Activated CD4-positive, alpha-beta T cell treated with anti-CD3 and anti-CD28 coated beads, Interleukin-2, amount 50 U/mL, for 48 hours (primary cell): ENCODE measurements around the gene SUMO3.
"Not testable (repeated sequence)": the region's sequence is repeated elsewhere in the genome, so short reads cannot be mapped to it uniquely, and the experiment has no call there.

Source experiments
- DNase-seq, 2 experiments: peaks; one replicate each; pipeline ENCODE4 v3.0.0-alpha.2; 2020

SUMO3 gene

GRCh38 chr21:44846485-44847260, 28.8 kb upstream of the SUMO3 start:
- DNase-seq = peak; percentile 47 to 66

- DNase-seq = no peak
These were observed 28.3 kb upstream of the SUMO3 start for GRCh38 chr21:44846224-44846484.

- DNase-seq = peak; percentile 77 to 83
These were observed 27.8 kb upstream of the SUMO3 start for GRCh38 chr21:44845418-44846223.

DNA sequence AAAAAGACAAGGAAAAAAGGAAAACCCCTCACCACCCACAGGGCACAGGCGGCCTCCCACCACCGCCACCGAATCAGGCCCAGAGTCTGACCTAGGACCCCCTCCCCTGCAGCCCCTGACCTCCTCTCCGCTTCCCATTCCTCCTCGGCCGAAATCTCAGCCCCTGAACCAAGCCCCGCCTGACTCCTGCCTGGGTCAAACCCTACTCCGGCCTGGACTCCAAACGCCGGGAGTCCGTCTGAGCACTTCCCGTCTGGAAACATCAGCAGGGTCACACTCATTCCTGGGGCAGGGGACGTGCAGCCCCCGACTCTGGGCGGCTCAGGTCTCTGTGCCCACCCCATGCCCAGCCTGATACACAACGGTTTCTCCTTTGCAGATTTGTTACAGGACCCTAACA, 26.4 kb upstream of the SUMO3 start:
- no peak for DNase-seq

DNA sequence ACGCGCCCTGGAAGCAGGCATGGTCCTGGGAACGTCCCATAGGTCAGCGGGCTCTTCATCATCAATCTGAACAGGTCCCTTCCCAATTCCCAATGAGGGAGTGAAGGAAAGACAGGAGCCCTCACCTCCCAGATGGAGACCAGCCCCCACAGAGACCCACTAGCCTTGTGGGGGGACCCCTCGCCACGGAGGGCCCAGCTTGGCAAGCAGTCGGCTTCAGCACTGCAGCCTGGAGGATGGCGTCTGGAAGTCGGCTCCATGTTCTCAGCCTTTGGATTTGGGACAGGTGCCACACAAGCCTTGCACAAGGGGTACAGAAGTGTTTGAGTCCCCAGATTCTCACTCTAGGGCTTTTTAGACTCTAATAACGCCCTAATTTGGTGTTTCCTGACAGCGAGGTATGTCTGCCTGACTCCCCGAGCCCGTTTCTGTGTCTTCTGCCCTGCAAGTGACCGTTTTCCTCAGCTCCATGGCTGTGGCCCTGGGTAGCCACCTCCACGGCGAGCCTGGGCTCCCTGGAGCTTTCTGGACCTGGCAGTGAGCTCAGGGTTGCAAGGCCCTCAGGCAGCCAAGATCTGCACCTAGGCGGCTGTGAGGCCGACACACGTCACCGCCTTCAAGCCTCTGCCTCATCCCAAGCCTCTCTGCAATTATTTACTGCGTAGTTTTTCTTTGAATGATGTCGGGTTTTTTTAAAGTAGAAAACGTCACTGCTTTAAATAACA, 25.0 kb upstream of the SUMO3 start:
- DNase-seq = no peak

- no peak for DNase-seq
These were observed 24.2 kb upstream of the SUMO3 start for GRCh38 chr21:44842087-44842486.

GRCh38 chr21:44840771-44841170, 22.9 kb upstream of the SUMO3 start:
- no peak for DNase-seq

DNA sequence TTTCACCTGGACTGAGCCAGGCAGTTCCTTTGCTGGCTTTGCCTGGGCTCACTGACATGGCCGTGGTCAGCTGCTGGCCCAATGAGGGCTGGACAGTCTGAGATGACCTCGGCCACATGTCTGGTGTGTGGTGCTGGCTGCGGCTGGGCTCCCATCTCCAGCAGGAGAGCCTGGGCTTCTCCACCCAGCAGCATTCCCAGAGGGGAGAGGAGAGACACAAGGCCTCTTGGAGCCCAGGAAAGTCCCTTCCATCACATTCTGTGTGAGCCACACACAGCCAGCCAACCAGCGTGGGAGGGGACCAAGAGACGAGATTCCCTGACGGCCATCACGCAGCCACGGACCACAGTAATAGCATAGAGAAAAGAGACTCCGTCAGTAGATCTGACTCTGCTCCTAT, 21.1 kb upstream of the SUMO3 start:
- DNase-seq = no peak

DNA sequence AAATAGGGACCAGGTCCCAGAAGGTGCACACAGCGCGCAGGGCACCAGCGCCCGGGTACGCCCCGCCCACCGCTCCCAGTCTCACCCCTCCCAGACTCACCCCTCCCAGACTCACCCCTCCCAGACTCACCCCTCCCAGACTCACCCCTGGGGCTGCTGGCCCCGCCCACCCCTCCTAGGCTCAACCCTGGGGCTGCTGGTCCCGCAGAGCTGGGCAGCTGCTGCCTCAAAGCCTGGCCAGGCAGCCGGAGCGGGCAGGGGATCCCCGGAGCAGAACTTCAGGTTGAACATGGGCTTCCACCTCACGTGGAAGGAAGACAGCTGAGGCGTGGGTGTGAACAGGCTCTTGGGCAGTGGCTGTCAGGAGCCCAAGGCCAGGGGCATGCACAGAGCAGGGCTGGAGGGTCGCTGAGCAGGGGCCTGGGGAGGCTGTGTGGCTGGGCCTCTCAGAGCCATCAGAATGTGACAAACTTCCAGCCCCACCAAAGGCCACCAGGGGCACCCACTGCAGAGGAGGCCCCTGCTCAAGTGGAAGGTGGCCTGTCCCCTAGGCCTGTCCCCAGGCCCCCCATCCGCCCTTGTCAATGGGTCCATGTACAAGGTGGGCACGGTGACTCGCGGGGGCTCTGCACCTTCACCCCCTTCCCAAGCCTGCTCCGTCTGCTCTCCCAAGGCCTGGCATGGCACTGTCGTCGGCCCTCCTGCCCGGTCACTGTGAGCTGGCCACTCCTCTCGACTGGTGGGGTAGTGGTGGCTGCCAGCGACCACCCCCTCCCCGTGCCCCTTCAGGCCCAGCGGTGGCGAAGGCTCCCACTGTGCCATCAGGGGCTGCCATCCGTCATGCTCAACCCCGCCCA, 20.4 kb upstream of the SUMO3 start:
- no peak for DNase-seq

GRCh38 chr21:44837537-44837936, 19.7 kb upstream of the SUMO3 start:
- no peak for DNase-seq

DNA sequence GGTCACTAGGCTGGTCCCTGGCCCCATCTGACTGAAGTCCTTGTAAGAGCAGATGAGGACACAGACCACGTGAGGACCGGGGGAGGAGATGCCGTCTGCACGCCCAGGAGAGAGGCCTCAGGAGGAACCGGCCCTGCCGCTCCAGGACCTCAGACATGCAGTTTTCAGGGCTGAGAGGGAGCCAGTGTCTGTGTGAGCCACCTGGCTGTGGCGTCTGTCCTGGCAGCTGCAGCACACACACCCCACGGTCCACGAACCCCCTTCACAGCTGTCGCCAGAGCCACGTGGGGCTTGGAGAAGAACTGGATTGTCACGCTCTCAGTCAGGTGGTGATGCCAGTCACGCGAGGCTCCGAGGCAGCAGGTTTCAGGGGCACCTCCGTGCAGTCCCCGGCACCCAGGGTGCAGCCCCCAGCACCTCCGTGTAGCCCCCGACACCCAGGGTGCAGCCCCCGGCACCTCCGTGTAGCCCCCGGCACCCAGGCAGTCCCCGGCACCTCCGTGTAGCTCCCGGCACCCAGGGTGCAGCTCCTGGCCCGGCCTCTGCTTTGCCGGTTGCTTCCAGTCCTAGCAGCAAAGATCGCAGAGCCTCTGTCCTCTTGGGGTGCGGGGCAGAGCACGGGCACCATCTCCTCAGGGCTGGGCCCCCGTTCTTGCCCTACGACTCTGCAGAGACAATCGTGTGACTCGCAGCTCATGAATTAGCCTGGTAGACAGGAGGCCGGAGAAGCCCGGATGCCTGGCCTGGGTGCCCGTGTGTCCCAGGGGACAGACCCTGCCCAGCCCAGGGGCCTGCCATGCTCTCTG, 19.0 kb upstream of the SUMO3 start:
- DNase-seq = no peak

DNA sequence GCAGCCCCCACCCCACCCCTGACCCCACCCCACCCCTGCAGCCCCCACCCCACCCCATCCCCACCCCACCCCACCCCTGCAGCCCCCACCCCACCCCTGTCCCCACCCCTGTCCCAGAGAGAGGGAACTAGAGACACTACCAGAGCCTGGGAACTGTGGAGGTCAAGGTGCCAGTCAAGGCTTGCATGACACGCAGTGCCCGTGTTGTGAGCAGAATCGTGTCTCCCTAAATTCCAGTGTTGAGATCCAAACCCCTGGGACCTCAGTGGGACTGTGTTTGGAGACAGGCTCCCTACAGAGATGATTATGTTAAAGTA, 18.4 kb upstream of the SUMO3 start:
- no peak for DNase-seq

GRCh38 chr21:44835647-44835973, 17.7 kb upstream of the SUMO3 start:
- DNase-seq = no peak

GRCh38 chr21:44834951-44835646, 17.2 kb upstream of the SUMO3 start:
- no peak for DNase-seq

GRCh38 chr21:44834231-44834950, 16.5 kb upstream of the SUMO3 start:
- DNase-seq = no peak

GRCh38 chr21:44833663-44834062, 15.8 kb upstream of the SUMO3 start:
- no peak for DNase-seq

DNA sequence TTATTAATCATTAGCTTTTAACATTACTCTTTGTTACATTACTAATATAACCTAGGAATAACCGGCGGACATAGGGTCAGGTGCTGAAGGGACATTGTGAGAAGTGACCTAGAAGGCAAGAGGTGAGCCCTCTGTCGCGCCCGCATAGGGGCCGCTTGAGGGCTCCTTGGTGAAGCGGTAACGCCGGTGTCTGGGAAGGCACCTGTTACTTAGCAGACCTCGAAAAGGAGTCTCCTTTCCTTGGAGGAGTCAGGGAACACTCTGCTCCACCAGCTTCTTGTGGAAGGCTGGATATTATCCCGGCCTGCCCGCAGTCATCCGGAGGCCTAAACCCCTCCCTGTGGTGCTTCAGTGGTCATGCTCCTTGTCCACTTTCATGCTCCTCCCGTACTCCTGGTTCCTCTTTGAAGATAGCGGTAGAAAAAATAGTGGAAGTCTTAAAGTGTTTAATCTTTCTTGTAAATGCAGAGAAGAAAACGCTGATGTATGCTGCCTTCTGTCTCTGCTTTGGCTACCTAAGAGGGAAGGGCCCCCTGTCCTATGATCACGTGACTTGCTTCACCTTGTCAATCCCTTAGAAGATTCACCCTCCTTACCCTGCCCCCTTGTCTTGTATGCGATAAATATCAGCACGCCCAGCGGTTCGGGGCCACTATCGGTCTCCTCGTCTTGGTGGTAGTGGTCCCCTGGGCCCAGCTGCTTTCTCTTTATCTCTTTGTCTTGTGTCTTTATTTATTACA, 14.8 kb upstream of the SUMO3 start:
- DNase-seq = not testable (repeated sequence)

- no peak for DNase-seq
These were observed 13.5 kb upstream of the SUMO3 start for GRCh38 chr21:44831227-44831860.

DNA sequence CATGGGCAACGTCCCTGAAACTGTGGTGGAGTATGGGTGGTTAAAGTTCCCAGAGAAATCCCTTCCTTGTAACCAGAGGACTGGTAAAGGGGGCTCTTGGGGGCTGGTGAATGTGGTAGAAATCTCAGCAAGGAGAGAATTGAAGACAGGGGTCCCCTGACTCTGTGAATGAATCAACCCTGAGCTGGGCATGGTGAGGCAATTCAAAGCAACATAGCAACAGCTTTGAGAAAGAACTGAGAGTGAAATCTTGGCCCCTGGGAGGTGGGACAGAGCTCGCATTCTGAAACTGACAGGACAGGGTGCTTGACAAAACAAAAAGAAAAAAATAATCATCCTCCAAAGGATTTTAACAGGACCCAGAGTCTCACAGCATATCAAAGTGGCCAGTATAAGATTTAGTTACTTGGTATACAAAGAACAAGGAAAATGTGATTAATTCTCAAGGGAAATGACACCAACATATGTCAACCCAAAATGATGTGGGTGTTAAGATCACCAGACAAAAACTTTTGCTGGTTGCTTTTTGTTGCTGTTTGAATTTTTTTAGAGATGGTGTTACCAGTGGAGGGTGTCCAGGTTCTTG, 11.7 kb upstream of the SUMO3 start:
- no peak for DNase-seq
